ACHN (cell line): ENCODE results near the gene INPP1.

Experiments
- DNase-seq: peaks from one replicate; pipeline ENCODE4 v3.0.0-alpha.2; 2015
- in situ Hi-C: cut with HindIII; loops from 2 replicates; pipeline ENCODE4 v1.10.0; 2017; ENCODE audit warnings: low sequenced_read_pairs, low pct_ligation_motif_present, low pct_unique_long_range_greater_than_20kb

Gene INPP1

DNA sequence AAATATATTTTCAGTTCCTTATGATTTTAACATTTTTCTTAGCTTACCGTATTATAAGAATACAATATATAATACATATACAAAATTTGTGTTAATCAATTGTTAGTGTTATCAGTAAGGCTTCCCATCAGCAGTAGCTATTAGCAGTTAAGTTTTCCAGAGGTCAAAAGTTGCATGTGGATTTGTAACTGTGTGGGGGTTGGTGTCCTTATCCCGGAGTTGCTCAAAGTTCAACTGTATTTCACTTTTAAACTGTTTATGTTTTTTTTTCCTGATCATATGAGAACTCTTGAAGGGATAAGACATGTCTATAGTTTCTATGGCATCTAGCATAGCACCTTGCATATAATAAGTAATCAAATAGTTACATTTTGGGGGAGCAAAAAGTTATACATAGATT lies 52.9 kb downstream of the INPP1 start:
- in situ Hi-C loops = no loop called here

DNA sequence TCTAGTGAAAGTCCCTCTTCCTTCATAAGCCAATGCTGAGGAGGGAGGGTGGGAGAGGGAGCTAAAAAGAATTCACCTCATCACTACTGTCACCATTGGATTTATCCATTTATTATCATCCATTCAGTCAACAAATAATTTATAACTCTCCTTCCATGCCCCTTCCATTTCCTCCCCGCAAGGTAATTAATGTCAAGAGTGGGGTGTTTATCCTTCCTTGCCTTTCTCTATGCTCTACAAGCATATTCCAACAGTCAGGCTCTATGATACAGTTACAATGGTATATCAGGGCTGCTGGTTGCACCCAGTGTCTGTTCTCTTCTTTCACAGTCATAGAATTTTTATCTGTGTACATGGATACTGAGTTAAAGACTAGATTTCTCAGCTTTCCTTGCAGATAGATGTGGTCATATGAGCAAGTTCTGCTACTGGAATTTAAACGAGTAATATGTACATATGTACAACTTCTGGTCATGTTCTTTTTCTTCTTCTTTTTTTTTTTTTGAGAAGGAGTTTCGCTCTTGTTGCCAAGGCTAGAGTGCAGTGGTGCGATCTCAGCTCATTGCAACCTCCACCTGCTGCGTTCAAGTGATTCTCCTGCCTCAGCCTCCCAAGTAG lies 59.7 kb downstream of the INPP1 start:
- in situ Hi-C loops = no loop called here

More for the DNA sequence above, 52.9 kb downstream of the INPP1 start:
- DNase-seq = no peak

DNA sequence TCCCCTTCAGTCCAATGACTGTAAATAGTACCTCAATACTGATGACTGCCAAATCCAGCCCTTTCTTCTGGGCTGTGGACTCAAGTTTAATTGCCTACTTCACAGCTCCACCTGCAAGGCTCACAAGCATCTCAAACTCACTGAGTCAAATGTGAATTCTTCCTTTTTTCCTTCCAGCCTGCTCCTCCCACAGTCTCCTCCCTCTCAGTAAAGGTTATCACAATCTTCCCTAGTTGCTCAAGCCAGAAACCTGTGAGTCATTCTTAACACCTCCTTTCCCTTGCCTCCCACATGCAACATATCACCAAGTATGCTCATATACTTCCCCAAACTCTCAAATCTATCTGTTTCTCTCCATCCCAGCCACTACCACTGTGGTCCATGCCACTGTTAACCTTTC lies 61.1 kb downstream of the INPP1 start:
- in situ Hi-C loops = no loop called here
- peak; percentile 31 for DNase-seq

More for the DNA sequence above, 59.7 kb downstream of the INPP1 start:
- DNase-seq = no peak

DNA sequence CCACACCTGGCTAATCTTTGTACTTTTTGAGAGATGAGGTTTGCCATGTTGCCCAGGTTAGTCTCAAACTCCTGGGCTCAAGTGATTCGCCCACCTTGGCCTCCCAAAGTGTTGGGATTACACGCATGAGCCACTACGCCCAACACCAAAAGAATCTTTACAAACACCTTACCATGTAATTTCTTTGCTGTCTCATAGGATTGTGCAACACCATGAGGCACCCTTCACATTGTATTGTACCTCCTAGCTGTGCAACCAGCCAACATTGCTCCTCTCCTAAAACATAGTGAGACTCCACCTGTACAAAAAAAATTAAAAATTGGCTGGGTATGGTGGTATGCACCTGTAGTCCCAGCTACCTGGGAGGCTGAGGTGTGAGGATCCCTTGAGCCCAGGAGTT lies 61.7 kb downstream of the INPP1 start:
- in situ Hi-C loops = no loop called here
- DNase-seq = no peak

DNA sequence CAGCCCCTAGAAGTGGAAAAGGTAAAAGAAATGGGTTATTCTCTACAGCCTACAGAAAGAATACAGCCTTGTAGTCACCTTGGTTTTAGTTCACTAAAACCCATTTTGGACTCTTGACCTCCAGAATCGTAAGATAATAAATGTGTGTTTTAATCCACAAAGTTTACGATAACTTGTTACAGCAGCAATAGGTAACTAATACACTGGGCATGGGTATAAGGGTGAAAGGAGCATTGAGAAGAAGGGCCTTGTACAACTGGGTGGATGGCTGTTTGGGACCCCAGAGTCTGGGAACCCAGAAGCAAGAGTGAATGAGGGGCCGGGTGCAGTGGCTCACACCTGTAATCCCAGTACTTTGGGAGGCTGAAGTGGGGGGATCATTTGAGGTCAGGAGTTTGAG lies 62.6 kb downstream of the INPP1 start:
- DNase-seq = no peak
- in situ Hi-C loops = no loop called here

DNA sequence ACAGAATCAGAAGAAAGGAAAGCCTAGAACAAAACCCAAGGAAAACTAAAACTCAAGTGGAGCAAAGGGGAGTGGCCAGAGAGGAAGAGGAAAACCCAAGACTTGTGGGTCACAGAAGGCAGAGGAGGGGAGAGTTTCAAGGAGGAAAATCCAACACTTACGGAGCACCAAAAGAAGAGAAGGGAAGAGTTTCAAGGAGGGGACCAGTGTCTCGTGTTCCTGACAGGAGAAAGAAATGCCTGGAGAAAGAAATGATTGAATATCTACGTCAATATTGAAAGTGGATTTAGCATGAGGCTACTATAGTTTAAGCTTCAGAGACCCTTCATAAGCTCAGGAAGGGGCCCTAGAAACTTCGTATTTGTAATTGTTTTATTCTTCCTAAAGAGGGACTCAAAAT lies 63.4 kb downstream of the INPP1 start:
- in situ Hi-C loops = no loop called here
- no peak for DNase-seq

DNA sequence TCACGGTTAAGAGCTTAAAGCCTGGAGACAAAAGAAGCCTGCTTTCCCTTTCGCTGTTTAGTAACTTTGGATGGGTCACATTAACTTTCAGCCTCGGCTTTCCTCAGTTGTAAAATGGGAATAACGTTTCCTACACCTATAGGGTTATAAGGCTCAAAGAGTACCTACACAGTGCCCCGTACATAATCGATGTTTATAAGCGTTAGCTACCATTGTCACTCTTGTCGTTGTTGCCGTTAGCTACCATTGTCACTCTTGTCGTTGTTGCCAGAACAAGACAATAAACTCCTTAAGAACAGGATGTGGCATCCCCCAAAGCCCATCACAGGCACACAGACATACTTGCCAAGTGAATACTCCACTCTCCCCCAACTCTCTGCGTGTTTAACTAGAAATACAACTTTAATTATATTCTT lies 63.9 kb downstream of the INPP1 start:
- DNase-seq = no peak

DNA sequence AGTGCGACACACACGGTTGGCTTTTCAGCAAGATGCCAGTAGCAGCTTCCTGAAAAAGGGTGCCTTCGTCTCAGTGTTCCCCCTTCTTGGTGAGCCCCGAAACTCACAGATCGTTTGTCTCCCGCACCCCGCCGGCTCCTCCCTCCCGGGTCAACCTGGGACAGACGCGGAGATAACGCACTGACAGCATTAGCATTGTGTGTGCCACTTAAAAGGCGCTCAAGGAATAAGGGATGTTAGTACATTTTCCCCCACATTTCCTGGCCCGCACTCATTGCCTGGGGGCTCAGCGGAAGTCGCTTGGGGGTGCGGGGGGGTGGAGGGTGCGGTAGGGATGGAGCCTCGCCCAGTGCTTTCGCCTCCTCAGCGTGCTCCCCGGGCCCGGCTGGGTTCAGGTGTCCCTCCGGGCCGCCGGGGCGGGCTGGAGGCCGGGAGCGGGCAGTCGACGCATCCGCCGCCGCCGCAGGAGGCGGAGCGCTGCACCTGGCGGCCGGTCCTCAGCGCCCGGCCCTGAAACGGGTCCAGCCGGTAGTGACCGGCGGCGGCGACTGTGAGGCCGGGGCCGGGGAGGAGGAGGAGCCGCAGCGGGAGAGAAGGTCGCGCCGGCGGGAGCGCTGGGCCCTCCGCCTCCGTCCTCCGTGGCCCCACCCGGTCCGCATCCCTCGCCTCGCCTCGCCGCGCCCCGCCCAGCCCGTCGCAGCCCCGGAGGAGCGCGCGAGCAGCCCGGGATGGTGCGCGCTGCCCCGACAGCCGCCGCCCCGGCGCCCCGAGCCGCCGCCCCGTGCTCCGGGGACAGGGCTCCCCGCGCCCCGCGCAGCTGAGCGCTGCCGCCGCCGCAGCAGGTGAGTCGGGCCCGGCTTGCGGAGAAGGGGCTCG lies 64.5 kb downstream of the INPP1 start, which contains the start of gene MFSD6:
MFSD6 (plus strand) TSS at position 694 of the 876 bp plus-strand sequence. CDS start 27,675 bp downstream, outside the sequence.
- in situ Hi-C loops = no loop called here
- peak; percentile 45 for DNase-seq

More for the DNA sequence above, 63.9 kb downstream of the INPP1 start:
- in situ Hi-C loops = no loop called here

DNA sequence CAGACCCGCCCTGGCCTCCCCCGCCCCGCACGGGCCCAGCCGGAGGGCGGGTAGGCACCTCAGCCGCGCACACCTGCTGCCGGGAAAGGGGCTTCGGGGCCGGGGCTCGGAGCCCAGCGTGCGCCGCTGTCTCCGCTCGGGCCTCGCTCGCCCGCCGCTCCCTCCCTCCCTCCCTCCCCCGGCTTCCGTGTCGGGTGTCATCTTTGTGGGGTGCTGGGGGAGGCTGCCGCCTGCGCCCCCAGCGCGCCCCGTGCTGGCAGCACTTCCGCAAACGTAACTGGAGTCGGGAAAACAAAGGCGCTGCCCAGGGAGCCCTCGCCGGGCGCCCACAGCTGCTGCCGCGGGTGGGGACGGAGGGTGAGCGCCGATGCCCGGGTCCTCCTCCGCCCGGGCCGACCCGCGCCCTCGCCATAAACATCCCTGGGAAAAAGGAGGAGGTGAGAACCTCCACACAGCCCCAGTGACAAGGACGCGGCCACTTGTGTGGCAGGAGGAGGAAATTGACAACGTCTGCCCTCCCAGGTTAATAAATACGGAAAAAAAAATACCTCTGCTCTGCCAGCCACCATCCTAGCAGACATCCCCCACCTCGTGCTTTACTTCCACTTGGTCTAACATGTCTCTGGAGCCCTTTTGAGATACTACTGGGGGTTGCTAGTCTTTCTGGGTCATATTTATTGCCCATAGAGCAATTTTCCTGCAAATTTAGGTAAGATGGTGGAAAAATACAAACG lies 65.3 kb downstream of the INPP1 start:
- peak; percentile 55 for DNase-seq
- in situ Hi-C loops = no loop called here

DNA sequence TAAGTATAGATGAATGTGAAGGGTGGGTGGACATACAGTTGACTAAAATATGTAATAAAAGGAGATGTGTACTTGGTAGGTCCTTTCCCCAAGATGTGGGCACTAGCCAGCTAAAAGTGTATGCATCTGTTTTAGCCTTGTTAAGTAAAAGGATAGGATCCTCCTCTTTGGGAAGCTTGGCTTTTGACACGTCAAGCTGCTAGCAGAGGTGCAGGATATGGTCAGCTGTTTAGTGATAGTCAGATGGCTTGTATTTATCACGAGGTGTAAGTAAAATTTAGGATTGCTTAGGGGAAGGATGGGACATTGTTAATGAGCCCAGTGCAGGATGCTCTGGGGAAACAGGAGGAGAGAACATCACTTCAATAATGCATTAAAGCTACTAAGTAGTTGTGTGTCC lies 66.2 kb downstream of the INPP1 start:
- in situ Hi-C loops = no loop called here
- DNase-seq = no peak

DNA sequence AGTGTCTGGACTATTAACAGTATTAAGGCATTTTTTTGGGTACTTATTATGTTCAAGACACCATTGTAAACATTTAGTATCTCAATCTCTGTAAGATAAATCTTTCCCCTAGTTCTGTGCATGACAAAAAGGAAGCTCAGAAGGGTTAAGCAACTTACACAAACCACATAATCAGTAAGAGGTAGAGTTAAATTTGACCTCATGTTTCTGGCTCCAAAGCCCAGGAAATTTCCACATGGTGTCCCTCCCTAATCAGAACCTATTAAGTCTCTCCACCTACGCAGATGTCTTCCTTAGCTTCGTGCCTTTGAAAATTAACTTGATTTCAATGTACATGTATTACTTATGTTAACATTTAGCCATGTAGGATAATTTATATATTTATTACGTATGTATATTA lies 66.8 kb downstream of the INPP1 start:
- no peak for DNase-seq
- in situ Hi-C loops = no loop called here

DNA sequence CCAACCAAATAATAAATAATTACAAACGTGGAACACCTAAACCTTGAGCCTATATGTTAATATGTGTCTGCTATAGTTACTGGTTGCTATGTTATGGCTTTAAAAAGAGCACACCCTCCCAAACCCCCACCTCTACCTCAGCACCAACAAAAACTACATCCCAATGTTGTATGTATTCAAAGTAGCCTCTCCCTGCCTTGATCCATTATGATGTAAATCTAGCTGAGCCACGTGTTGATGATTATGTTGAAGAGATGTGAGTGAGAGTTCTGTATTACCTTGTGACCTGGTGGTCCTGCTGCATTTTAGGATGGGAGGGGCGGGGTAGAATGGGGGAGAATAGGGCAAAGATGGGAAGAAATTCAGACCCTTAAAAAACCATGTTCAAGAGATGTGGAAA lies 69.6 kb downstream of the INPP1 start:
- no peak for DNase-seq

DNA sequence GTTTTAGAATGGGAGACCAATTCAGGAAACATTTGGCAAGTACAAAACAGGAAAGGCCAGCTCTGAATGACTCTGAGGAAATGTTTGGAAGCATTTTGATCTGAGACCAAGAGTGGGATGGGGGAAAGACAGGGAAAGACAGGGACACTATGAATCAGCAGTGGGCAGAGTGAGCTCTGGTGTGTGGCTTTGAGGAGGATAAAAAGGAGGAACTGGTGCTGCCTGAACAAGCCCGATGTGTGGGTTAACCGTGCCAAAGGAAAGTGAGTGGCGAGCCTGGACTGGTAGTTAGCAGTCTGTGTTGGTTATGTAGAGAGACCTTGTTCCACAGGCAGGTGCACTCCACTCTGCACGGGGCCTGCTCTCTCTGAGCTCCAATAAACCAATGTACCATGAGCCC lies 70.0 kb downstream of the INPP1 start:
- in situ Hi-C loops = no loop called here
- no peak for DNase-seq

More for the DNA sequence above, 69.6 kb downstream of the INPP1 start:
- in situ Hi-C loops = no loop called here

DNA sequence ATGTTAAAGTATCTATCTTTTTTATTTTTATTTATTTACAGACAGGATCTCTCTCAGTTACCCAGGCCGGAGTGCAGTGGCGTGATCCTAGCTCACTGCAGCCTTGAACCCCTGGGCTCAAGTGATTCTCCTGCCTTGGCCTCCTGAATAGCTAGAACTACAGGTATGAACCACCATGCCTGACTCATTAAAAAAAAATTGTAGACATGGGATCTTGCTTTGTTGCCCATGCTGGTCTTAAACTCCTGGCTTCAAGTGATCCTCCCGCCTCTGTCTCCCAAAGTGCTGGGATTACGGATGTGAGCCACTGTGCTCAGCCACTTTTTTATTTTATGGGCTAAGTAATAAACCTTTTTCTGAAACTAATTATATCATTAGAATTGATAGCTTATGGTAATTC lies 71.9 kb downstream of the INPP1 start:
- in situ Hi-C loops = no loop called here
- DNase-seq = no peak

DNA sequence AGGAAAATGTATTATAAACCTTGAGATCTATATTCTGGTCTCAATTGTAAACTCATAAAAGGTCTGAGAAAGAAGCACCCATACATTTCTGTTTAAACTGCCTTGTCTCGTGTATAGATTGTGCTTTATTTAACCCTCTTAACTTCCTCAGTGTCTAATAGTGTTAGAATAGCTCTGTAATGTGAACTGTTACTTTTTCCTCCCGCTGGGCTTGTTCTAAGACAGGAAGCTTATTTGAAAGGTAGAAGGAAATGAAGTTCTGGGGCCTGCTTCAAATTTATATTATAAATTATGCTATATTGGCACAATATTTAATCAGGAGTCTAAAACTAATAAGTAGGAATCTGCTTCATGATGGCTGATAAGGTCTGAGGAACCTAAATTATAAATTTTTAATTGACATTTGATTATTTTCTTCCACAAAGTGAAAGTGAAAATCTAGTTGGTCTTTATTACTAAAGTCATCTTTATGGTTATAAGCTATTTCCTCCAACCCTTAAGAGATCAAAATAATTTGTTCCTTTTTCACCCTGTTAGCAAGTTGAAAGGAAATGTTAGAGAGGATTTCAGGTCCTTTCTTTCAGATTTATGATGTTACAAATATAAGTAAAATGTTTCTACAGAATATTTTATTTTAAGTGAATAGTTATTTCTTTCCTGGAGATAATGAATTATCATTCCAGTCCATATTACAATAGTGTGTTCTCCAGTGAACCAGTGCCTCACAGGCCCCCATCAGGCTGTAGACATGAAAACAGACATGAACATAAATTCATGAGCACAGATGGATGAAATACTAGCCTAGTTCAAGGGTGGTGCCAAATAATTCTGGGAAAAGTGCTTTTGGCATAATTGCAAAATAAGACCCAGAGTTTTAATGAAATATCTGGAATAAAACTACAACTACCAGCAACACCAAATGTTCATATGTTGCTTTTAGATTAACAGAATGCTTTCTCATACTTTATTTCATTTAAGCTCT lies 72.7 kb downstream of the INPP1 start:
- in situ Hi-C loops = no loop called here
- peak; percentile 6 for DNase-seq

DNA sequence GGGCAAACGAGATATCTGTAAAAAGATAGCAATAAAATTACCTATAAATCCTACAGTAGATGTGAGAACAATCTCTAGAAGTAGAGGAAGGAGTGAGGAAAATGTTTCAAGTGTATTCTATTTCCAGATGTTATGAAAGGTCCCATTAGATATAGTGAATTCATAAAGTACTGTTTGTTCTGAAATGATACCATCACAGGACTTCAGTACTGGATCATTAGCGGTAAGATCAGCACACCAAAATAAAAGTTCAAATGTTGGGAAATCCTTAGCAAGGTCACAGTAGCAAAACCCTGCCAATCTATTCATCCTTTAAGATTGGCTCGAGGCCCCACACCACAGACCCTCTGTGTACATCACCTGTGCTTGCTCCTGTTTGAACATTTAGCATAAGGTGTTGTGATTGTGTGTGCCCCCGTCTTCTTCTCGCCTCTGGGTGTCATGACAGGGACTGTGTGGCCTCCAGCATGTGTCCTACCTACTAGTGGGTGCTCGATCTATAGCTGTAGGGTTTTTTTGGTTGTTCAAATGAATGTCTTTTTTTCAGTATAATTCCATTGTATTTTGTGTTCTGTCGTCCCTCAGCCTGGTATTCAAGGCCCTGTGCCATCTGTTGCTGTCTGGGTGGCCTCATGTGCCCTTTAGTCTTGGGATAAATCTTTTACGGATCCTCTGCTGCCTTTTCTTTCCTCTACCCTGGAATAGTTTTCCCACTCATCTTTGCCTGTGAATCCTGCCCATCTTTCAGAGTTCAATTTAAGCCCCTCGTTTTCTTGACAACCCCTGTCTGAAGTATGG lies 73.9 kb downstream of the INPP1 start:
- no peak for DNase-seq
- in situ Hi-C loops = no loop called here

DNA sequence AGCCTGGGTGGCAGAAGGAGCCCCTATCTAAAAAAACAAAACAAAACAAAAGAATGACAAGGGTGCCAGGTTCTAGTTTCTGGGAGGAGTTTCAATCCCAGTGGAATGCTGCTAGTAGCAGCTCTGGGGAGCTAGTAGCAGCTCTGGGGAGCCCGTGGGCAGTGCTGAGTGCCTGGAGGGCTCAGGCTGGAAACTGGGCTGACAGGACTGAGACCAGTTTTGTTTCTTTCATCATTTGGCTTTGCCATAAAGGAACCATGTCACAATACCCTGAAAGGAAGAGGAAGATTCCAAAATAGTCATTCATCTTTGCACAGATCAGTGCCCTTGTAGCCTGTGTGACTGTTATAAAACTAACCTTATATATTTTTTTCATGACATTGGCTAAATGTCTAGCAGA lies 75.3 kb downstream of the INPP1 start:
- DNase-seq = no peak
- in situ Hi-C loops = no loop called here
